Sigmoid colon (tissue), 7 donors: ENCODE measurements around the gene USP21. TPM values are rescaled to one million over a fixed set of nuclear protein-coding genes. Genes with fewer than 3 reads are reported as not detected.
A peak's percentile ranks its signal among the peaks of the same experiment; 100 is the strongest.

Experiments
- DNase-seq: peaks from one replicate; pipeline ENCODE4 v3.0.0-alpha.2; 2019
- H3K27ac ChIP-seq, 4 donors: fragments of 200-600 bp; sonication (generic); one replicate each; pipeline ENCODE4 v1.5.1; 2016 to 2019; ENCODE audit warnings: mild to moderate bottlenecking in 1 of 4
- H3K27me3 ChIP-seq, 3 donors: fragments of 200-600 bp; sonication (generic); one replicate each; pipeline ENCODE4 v1.5.1; 2019; ENCODE audit warnings: mild to moderate bottlenecking in 1 of 3
- H3K36me3 ChIP-seq, 4 donors: fragments of 200-600 bp; sonication (generic); one replicate each; pipeline ENCODE4 v1.5.1; 2016 to 2019
- H3K4me1 ChIP-seq, 4 donors: fragments of 200-600 bp; sonication (generic); one replicate each; pipeline ENCODE4 v1.5.1; 2017 to 2019
- H3K4me3 ChIP-seq, 4 donors: fragments of 200-600 bp; sonication (generic); one replicate each; pipeline ENCODE4 v1.5.1; 2017 to 2019; ENCODE audit warnings: mild to moderate bottlenecking in 2 of 4, moderate library complexity in 1 of 4
- H3K9me3 ChIP-seq, 4 donors: fragments of 200-600 bp in 3 of 4; sonication (generic) in 3 of 4; one replicate each; pipeline versions ENCODE4 v1.5.1 to v1.6.1; 2013 to 2019
- CTCF ChIP-seq, 4 experiments: fragments of 450-650 bp in 3 of 4; fragments of 200-600 bp in 1 of 4; IDR thresholded peaks; one replicate each; pipeline ENCODE4 v1.5.1; 2016 to 2019; ENCODE audit warnings: antibody characterized with exemption in 4 of 4, mild to moderate bottlenecking in 3 of 4, moderate library complexity in 2 of 4
- EP300 ChIP-seq, 4 donors: sonication (generic); formaldehyde crosslinking; IDR thresholded peaks; one replicate each; pipeline ENCODE4 v1.6.1; 2017; ENCODE audit warnings: antibody characterized with exemption in 4 of 4
- POLR2A ChIP-seq, 2 donors: fragments of 450-650 bp; IDR thresholded peaks; one replicate each; pipeline ENCODE4 v1.6.1; 2016; ENCODE audit warnings: antibody characterized with exemption in 2 of 2, mild to moderate bottlenecking in 2 of 2, moderate library complexity in 2 of 2
- POLR2AphosphoS5 ChIP-seq, 4 donors: sonication (generic); formaldehyde crosslinking; IDR thresholded peaks; one replicate each; pipeline ENCODE4 v1.6.1; 2017; ENCODE audit warnings: antibody characterized with exemption in 4 of 4
- WGBS, 2 donors: extraction: QIAGEN DNeasy Blood & Tissue Kit; methylation state at CpG; one replicate each; pipeline ENCODE4 v1.1.7; 2013; 5-methylcytosine and 5-hydroxymethylcytosine counted together
- intact Hi-C: fragments of 100-400 bp; cut with DNase I; formaldehyde crosslinking; loops from one replicate; pipeline ENCODE4 v1.15.1; 2023
- polyA plus RNA-seq, 3 donors: library from polyadenylated mRNA; stranded (reverse); fragments of 200-250 nt; gene quantifications; one replicate each; pipeline ENCODE4 v1.2.3, GENCODE V29; 2013
- total RNA-seq, 4 donors: library from RNA; depleted of rRNA; stranded (reverse); fragments of >200 nt; gene quantifications; one replicate each; pipeline ENCODE4 v1.1.0, GENCODE V29; 2016
- donor health status: healthy with polysubstance abuse.
- donor health status: Bipolar disorder and iron deficiency.
- donor health status: healthy.

Gene USP21
- total and polyA plus RNA-seq, 7 donors, result 11.4 to 24.1 (median 16.2) TPM

DNA sequence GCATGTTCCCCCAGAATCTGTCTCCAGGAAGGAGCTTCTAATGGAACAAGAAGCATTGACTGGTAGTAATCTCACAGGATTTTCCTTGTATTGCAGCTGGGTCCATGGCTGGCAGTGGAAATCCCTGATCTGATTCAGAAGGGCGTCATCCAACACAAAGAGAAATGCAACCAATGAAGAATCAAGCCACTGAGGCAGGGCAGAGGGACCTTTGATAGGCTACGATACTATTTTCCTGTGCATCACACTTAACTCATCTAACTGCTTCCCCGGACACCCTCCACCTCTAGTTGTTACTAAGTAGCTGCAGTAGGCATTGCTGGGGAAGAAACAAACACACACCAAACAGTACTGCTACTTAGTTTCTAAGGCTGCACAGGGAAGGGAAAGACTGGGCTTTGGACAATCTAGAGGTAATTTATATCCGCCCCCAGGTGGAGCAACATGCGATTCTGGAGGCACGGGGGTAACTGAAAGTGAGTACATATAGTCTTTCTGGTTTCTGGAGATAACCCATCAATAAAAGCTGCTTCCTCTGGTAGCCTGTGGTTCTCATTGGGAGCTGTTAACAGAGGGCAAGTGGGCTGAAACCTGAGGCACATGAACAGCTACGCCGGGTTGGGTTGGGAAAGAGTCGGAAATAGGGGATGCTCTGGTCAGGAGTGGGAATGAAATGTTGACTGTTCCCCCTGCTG, 837 bp upstream of the USP21 start:
- intact Hi-C loops, result loop anchor here (2.0 to 5.0 kb wide), 2 partner anchors 26 to 41 kb away; partner anchors contain the start of genes DEDD, NIT1 and PFDN2
- Histone ChIP-seq H3K27ac (peak overlapping the region; percentile 86 to 93 (median 90)), H3K27me3 (no peaks in the 10 kb centered on the region), H3K36me3 (peaks cover 0 to 42% (median 7%) of the 10 kb centered on the region in 4 donors), H3K9me3 (no peaks in the 10 kb centered on the region), H3K4me3 (peak overlapping the region in 3 of 4 donors; percentile 82 to 96 (median 90)), H3K4me1 (peaks cover 0 to 43% (median 39%) of the 10 kb centered on the region in 4 donors)
- 52 to 66% methylated on average over 9 of the region's 9 CpGs for WGBS, 2 donors
- DNase-seq, result no peak
- no peak for TF ChIP-seq POLR2A (IDR thresholded peaks at IDR 0.05)
- no peak for TF ChIP-seq EP300 (IDR thresholded peaks at IDR 0.05)
- TF ChIP-seq CTCF (IDR thresholded peaks at IDR 0.05), result no peak
- no peak for TF ChIP-seq POLR2AphosphoS5 (IDR thresholded peaks at IDR 0.05)

DNA sequence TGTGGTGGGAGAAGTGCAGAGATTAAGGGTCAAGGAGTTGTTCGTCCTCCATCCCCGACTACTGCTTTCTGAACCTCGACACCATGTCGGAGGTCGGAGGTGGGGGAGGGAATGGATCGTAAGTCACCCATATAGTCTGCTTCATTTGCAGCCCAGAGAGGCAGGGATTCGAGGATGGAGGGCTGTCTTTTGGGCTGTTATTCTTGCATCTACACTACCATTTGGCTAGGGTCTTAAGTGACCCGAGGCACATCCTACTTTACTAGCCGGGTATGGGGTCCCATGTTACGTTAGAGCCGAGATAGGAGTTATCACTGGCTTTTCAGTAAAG, 578 bp downstream of the USP21 start:
- intact Hi-C loops, result loop anchor here (2.0 to 5.0 kb wide), 2 partner anchors 27 to 43 kb away; partner anchors contain the start of genes DEDD, NIT1 and PFDN2
- TF ChIP-seq POLR2AphosphoS5 (IDR thresholded peaks at IDR 0.05), result no peak
- TF ChIP-seq POLR2A (IDR thresholded peaks at IDR 0.05), result no peak
- TF ChIP-seq EP300 (IDR thresholded peaks at IDR 0.05), result no peak
- no peak for TF ChIP-seq CTCF (IDR thresholded peaks at IDR 0.05)
- peaks cover 0 to 37% (median 33%) of the 10 kb centered on the region in 4 donors for H3K4me1 ChIP-seq
- peak overlapping the region; percentile 86 to 93 (median 90) for H3K27ac ChIP-seq
- 7 to 12% methylated on average over 11 of the region's 11 CpGs for WGBS, 2 donors
- H3K27me3 ChIP-seq, result no peaks in the 10 kb centered on the region
- peaks cover 0 to 55% (median 9%) of the 10 kb centered on the region in 4 donors for H3K36me3 ChIP-seq
- no peak for DNase-seq
- H3K4me3 ChIP-seq, result peak overlapping the region; percentile 82 to 97 (median 93)
- no peaks in the 10 kb centered on the region for H3K9me3 ChIP-seq

- no peak for TF ChIP-seq EP300 (IDR thresholded peaks at IDR 0.05)
- no peak for TF ChIP-seq POLR2A (IDR thresholded peaks at IDR 0.05)
- no peak for TF ChIP-seq POLR2AphosphoS5 (IDR thresholded peaks at IDR 0.05)
- TF ChIP-seq CTCF (IDR thresholded peaks at IDR 0.05), result no peak
- Histone ChIP-seq H3K27me3 (no peaks in the 10 kb centered on the region), H3K27ac (peak overlapping the region in 3 of 4 donors; percentile 86 to 93 (median 92)), H3K4me3 (no peak overlapping the region), H3K36me3 (peaks cover 0 to 57% (median 9%) of the 10 kb centered on the region in 4 donors), H3K4me1 (peaks cover 0 to 41% (median 36%) of the 10 kb centered on the region in 4 donors), H3K9me3 (no peaks in the 10 kb centered on the region)
- WGBS, 2 donors, result 95% methylated on average over 22 of the region's 22 CpGs
- intact Hi-C loops, result no loop called here
- DNase-seq, result no peak
Measured at GRCh38 chr1:161160671-161161145, 1.4 kb downstream of the USP21 start.

GRCh38 chr1:161161652-161162051, 2.4 kb downstream of the USP21 start:
- peaks cover 0 to 57% (median 9%) of the 10 kb centered on the region in 4 donors for H3K36me3 ChIP-seq
- DNase-seq, result no peak
- H3K9me3 ChIP-seq, result no peaks in the 10 kb centered on the region
- no peaks in the 10 kb centered on the region for H3K27me3 ChIP-seq
- intact Hi-C loops, result no loop called here
- WGBS, 2 donors, result 88 to 92% methylated on average over 5 of the region's 5 CpGs
- TF ChIP-seq POLR2A (IDR thresholded peaks at IDR 0.05), result no peak
- no peak for TF ChIP-seq POLR2AphosphoS5 (IDR thresholded peaks at IDR 0.05)
- TF ChIP-seq CTCF (IDR thresholded peaks at IDR 0.05), result no peak
- TF ChIP-seq EP300 (IDR thresholded peaks at IDR 0.05), result no peak
- no peak overlapping the region for H3K27ac ChIP-seq
- H3K4me3 ChIP-seq, result no peak overlapping the region
- peaks cover 0 to 43% (median 37%) of the 10 kb centered on the region in 4 donors for H3K4me1 ChIP-seq
